ENCODE results near the gene SPIC. TPM values are rescaled to one million over a fixed set of nuclear protein-coding genes. Genes with fewer than 3 reads are reported as not detected.
"Not testable (repeated sequence)": the region's sequence is repeated elsewhere in the genome, so short reads cannot be mapped to it uniquely, and the experiment has no call there.

Gene SPIC
- total RNA-seq, 1 donor from 2014 or later: not detected

GRCh38 chr12:101455685-101456084 is 19.5 kb upstream of the SPIC start:
- Mint-ChIP-seq H3K36me3 (ENCODE audit: insufficient read depth) (no peaks in the 10 kb centered on the region), H3K4me3 (ENCODE audit: low read depth) (no peak overlapping the region), H3K9me3 (ENCODE audit: low read depth) (peaks cover 7% of the 10 kb centered on the region), H3K27ac (no peak overlapping the region), H3K27me3 (no peaks in the 10 kb centered on the region), H3K4me1 (ENCODE audit: low read depth) (peaks cover 2% of the 10 kb centered on the region)
- no peak for TF ChIP-seq CTCF (IDR thresholded peaks at IDR 0.05; ENCODE audit: unreplicated experiment)
- DNase-seq (ENCODE audit: low spot score, unreplicated experiment): no peak

GRCh38 chr12:101459642-101460346 is 15.3 kb upstream of the SPIC start:
- no peak for DNase-seq (ENCODE audit: low spot score, unreplicated experiment)
- H3K27me3 Mint-ChIP-seq: no peaks in the 10 kb centered on the region
- H3K4me3 Mint-ChIP-seq (ENCODE audit: low read depth): no peak overlapping the region
- H3K9me3 Mint-ChIP-seq (ENCODE audit: low read depth): peaks cover 7% of the 10 kb centered on the region
- peaks cover 2% of the 10 kb centered on the region for H3K4me1 Mint-ChIP-seq (ENCODE audit: low read depth)
- H3K36me3 Mint-ChIP-seq (ENCODE audit: insufficient read depth): no peaks in the 10 kb centered on the region
- no peak for TF ChIP-seq CTCF (IDR thresholded peaks at IDR 0.05; ENCODE audit: unreplicated experiment)
- peak overlapping the region; percentile 15 for H3K27ac Mint-ChIP-seq

GRCh38 chr12:101468948-101469347 is 6.2 kb upstream of the SPIC start:
- Mint-ChIP-seq H3K27ac (no peak overlapping the region), H3K9me3 (ENCODE audit: low read depth) (no peaks in the 10 kb centered on the region), H3K4me3 (ENCODE audit: low read depth) (no peak overlapping the region), H3K4me1 (ENCODE audit: low read depth) (no peaks in the 10 kb centered on the region), H3K36me3 (ENCODE audit: insufficient read depth) (no peaks in the 10 kb centered on the region), H3K27me3 (peaks cover 6% of the 10 kb centered on the region)
- DNase-seq (ENCODE audit: low spot score, unreplicated experiment): no peak
- TF ChIP-seq CTCF (IDR thresholded peaks at IDR 0.05; ENCODE audit: unreplicated experiment): no peak

- Mint-ChIP-seq H3K4me3 (ENCODE audit: low read depth) (no peak overlapping the region), H3K27me3 (peaks cover 19% of the 10 kb centered on the region), H3K4me1 (ENCODE audit: low read depth) (peaks cover under 1% of the 10 kb centered on the region), H3K36me3 (ENCODE audit: insufficient read depth) (no peaks in the 10 kb centered on the region), H3K9me3 (ENCODE audit: low read depth) (no peaks in the 10 kb centered on the region), H3K27ac (no peak overlapping the region)
- TF ChIP-seq CTCF (IDR thresholded peaks at IDR 0.05; ENCODE audit: unreplicated experiment): no peak
- DNase-seq (ENCODE audit: low spot score, unreplicated experiment): no peak
Observed at GRCh38 chr12:101470939-101471338, 4.2 kb upstream of the SPIC start.

- not testable (repeated sequence) for H3K27ac Mint-ChIP-seq; H3K36me3 Mint-ChIP-seq (ENCODE audit: insufficient read depth); H3K9me3 Mint-ChIP-seq (ENCODE audit: low read depth); H3K4me1 Mint-ChIP-seq (ENCODE audit: low read depth); DNase-seq (ENCODE audit: low spot score, unreplicated experiment); H3K4me3 Mint-ChIP-seq (ENCODE audit: low read depth)
- H3K27me3 Mint-ChIP-seq: peaks cover 19% of the 10 kb centered on the region
Observed at GRCh38 chr12:101471878-101472277, 3.3 kb upstream of the SPIC start.

GRCh38 chr12:101474248-101474647 is 888 bp upstream of the SPIC start:
- DNase-seq (ENCODE audit: low spot score, unreplicated experiment): no peak
- H3K27me3 Mint-ChIP-seq: peaks cover 19% of the 10 kb centered on the region
- no peaks in the 10 kb centered on the region for H3K36me3 Mint-ChIP-seq (ENCODE audit: insufficient read depth)
- H3K4me1 Mint-ChIP-seq (ENCODE audit: low read depth): peaks cover 3% of the 10 kb centered on the region
- TF ChIP-seq CTCF (IDR thresholded peaks at IDR 0.05; ENCODE audit: unreplicated experiment): no peak
- no peak overlapping the region for H3K27ac Mint-ChIP-seq
- no peak overlapping the region for H3K4me3 Mint-ChIP-seq (ENCODE audit: low read depth)
- H3K9me3 Mint-ChIP-seq (ENCODE audit: low read depth): no peaks in the 10 kb centered on the region
